BLaER1 (cell line): ENCODE results near the gene INPP5A.
"Not testable (repeated sequence)": the region's sequence is repeated elsewhere in the genome, so short reads cannot be mapped to it uniquely, and the experiment has no call there.

Experiments used
- H3K27ac ChIP-seq: shearing (Covaris generic); formaldehyde crosslinking; 2 replicates; pipeline ENCODE4 v1.8.1; 2022
- H3K27me3 ChIP-seq: shearing (Covaris generic); formaldehyde crosslinking; 2 replicates; pipeline ENCODE4 v1.8.1; 2022
- H3K36me3 ChIP-seq: shearing (Covaris generic); formaldehyde crosslinking; 2 replicates; pipeline ENCODE4 v1.8.1; 2022
- H3K4me1 ChIP-seq: shearing (Covaris generic); formaldehyde crosslinking; 2 replicates; pipeline ENCODE4 v1.8.1; 2022
- H3K4me2 ChIP-seq: shearing (Covaris generic); formaldehyde crosslinking; 2 replicates; pipeline ENCODE4 v1.8.1; 2022
- H3K4me3 ChIP-seq: shearing (Covaris generic); formaldehyde crosslinking; 2 replicates; pipeline ENCODE4 v1.8.1; 2022
- H3K9ac ChIP-seq: shearing (Covaris generic); formaldehyde crosslinking; 2 replicates; pipeline ENCODE4 v1.8.1; 2022
- H3K9me3 ChIP-seq: shearing (Covaris generic); formaldehyde crosslinking; 2 replicates; pipeline ENCODE4 v1.8.1; 2022
- H4K20me1 ChIP-seq: shearing (Covaris generic); formaldehyde crosslinking; 2 replicates; pipeline ENCODE4 v1.8.1; 2022
- Cebpa-rat ChIP-seq: shearing (Covaris generic); IDR thresholded peaks from 2 replicates; pipeline ENCODE4 v1.8.1; 2022

INPP5A gene

DNA sequence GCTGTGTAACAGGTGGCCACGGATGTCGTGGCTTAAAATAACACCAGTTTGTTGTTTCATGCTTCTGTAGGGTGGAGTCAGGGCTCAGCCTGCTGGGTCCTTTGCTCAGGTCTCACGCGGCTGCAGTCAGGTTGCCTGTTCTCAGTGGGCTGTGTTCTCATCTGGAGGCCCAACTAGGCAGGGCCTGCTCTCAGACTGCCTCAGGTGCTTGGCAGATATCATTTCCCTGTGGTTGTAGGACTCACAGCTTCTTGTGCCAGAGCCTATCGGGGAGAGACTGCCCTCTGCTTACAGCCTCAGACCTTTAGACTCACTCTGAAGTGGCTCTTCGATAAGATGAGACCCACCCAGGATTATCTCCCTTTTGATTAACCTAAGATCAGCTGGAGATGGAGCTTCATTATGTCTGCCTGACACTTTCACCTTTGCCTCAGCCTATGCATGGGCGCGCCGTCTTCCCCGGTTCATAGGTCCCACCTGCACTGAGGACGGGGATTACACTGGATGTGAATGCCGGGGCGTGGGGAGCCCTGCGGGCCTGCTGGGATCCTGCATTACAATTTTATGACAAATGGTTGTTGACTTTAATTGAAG is 55.3 kb downstream of the INPP5A start:
- peaks cover 92% of the 10 kb centered on the region for H3K4me1 ChIP-seq
- H3K4me3 ChIP-seq: peak overlapping the region; percentile 16; the same call in 1 of the 2 replicates
- H3K9ac ChIP-seq: no peak overlapping the region
- H3K27me3 ChIP-seq: no peaks in the 10 kb centered on the region
- TF ChIP-seq Cebpa-rat: no peak
- peaks cover 56% of the 10 kb centered on the region for H4K20me1 ChIP-seq
- peaks cover 4% of the 10 kb centered on the region for H3K9me3 ChIP-seq
- peak overlapping the region; percentile 83 for H3K4me2 ChIP-seq
- H3K27ac ChIP-seq: peak overlapping the region; percentile 52
- H3K36me3 ChIP-seq: no peaks in the 10 kb centered on the region

DNA sequence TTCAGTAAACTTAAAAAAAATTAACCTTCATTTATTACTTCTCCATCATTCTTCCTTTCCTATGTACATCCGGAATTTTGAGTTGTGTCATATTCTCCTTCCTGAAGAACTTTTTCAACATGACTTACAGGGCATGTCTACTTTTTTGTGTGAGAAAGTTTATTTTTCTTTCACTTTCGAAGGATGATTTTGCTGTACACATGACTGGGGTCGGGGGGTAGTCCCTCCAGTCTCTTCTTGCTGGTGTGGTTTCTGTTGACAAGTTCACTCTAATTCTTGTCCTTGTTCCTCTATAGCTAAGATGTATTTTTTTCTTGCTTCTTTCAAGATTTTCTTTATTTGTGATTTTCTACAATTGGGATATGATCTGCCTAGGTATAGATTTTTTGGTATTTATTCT is 55.8 kb downstream of the INPP5A start:
- Histone ChIP-seq H3K4me1 (peaks cover 92% of the 10 kb centered on the region), H3K9ac (peak overlapping the region; percentile 1; the same call in 1 of the 2 replicates), H3K36me3 (no peaks in the 10 kb centered on the region), H3K4me2 (peak overlapping the region; percentile 83), H3K27me3 (no peaks in the 10 kb centered on the region), H3K9me3 (peaks cover 9% of the 10 kb centered on the region), H4K20me1 (peaks cover 51% of the 10 kb centered on the region), H3K4me3 (peak overlapping the region; percentile 16; the same call in 1 of the 2 replicates), H3K27ac (peak overlapping the region; percentile 52)
- no peak for TF ChIP-seq Cebpa-rat

GRCh38 chr10:132593900-132594876 is 56.6 kb downstream of the INPP5A start:
- Histone ChIP-seq H3K9me3 (peaks cover 17% of the 10 kb centered on the region), H3K4me3 (no peak overlapping the region), H3K27ac (0 out of 2 replicates have a peak overlapping the region, but pooled peaks have one; percentile 52), H3K9ac (peak overlapping the region; percentile 1; the same call in 1 of the 2 replicates), H3K27me3 (no peaks in the 10 kb centered on the region), H3K4me2 (peak overlapping the region; percentile 83), H3K36me3 (peaks cover 8% of the 10 kb centered on the region), H3K4me1 (peaks cover 90% of the 10 kb centered on the region), H4K20me1 (peaks cover 46% of the 10 kb centered on the region)
- TF ChIP-seq Cebpa-rat: no peak

- Histone ChIP-seq H3K36me3 (peaks cover 16% of the 10 kb centered on the region), H3K4me1 (peaks cover 81% of the 10 kb centered on the region), H4K20me1 (peaks cover 38% of the 10 kb centered on the region), H3K4me2 (peak overlapping the region; percentile 83), H3K27me3 (no peaks in the 10 kb centered on the region), H3K9me3 (peaks cover 26% of the 10 kb centered on the region), H3K9ac (no peak overlapping the region), H3K4me3 (no peak overlapping the region), H3K27ac (no peak overlapping the region)
- TF ChIP-seq Cebpa-rat: no peak
Measured at GRCh38 chr10:132595021-132595420, 57.4 kb downstream of the INPP5A start.

DNA sequence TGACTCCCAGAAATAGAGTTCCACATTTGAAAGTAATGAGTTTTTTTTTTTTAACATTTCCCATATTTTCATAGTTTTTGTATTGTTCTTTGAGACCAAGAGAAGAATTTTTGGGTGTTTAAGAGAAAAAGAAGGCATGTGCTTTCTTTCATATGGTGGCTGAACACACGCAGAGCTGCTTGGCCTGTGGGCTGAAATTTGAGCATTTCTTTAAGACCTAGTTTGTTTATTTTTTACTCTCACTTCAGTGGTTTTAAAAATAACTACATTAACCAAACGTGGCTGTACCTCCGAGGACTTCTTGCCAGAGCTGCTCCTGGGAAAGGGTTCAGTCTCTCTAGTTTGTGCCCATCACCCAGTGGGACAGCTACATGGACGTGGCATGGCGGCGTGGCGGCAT is 58.3 kb downstream of the INPP5A start:
- Histone ChIP-seq H4K20me1 (peaks cover 33% of the 10 kb centered on the region), H3K27me3 (no peaks in the 10 kb centered on the region), H3K4me2 (peak overlapping the region; percentile 53), H3K4me1 (peaks cover 73% of the 10 kb centered on the region), H3K4me3 (no peak overlapping the region), H3K36me3 (peaks cover 21% of the 10 kb centered on the region), H3K9ac (no peak overlapping the region), H3K27ac (no peak overlapping the region), H3K9me3 (peaks cover 34% of the 10 kb centered on the region)
- no peak for TF ChIP-seq Cebpa-rat

- H3K4me2 ChIP-seq: no peak overlapping the region
- H3K27me3 ChIP-seq: no peaks in the 10 kb centered on the region
- H3K27ac ChIP-seq: no peak overlapping the region
- peaks cover 21% of the 10 kb centered on the region for H3K36me3 ChIP-seq
- no peak for TF ChIP-seq Cebpa-rat
- H3K4me3 ChIP-seq: no peak overlapping the region
- H3K4me1 ChIP-seq: peaks cover 66% of the 10 kb centered on the region
- H4K20me1 ChIP-seq: peaks cover 33% of the 10 kb centered on the region
- H3K9me3 ChIP-seq: peaks cover 43% of the 10 kb centered on the region
- no peak overlapping the region for H3K9ac ChIP-seq
Measured at GRCh38 chr10:132596742-132597279, 59.2 kb downstream of the INPP5A start.

DNA sequence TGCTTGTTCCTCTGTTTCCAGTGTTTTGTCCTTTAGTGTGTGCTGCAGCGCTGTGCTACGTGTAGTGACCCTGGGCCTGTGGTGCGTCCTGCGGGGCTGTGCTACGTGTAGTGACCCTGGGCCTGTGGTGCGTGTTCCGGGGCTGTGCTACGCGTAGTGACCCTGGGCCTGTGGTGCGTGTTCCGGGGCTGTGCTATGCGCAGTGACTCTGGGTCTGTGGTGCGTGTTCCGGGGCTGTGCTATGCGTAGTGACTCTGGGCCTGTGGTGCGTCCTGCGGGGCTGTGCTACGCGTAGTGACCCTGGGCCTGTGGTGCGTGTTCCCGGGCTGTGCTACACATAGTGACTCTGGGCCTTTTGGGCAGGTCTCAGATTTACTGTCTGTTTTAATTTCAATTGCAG is 60.1 kb downstream of the INPP5A start:
- no peak overlapping the region for H3K9ac ChIP-seq
- no peaks in the 10 kb centered on the region for H3K27me3 ChIP-seq
- H3K4me1 ChIP-seq: peaks cover 63% of the 10 kb centered on the region
- no peak for TF ChIP-seq Cebpa-rat
- peaks cover 50% of the 10 kb centered on the region for H3K9me3 ChIP-seq
- no peak overlapping the region for H3K27ac ChIP-seq
- H3K4me3 ChIP-seq: no peak overlapping the region
- H3K36me3 ChIP-seq: peaks cover 21% of the 10 kb centered on the region
- H3K4me2 ChIP-seq: no peak overlapping the region
- H4K20me1 ChIP-seq: peaks cover 33% of the 10 kb centered on the region

DNA sequence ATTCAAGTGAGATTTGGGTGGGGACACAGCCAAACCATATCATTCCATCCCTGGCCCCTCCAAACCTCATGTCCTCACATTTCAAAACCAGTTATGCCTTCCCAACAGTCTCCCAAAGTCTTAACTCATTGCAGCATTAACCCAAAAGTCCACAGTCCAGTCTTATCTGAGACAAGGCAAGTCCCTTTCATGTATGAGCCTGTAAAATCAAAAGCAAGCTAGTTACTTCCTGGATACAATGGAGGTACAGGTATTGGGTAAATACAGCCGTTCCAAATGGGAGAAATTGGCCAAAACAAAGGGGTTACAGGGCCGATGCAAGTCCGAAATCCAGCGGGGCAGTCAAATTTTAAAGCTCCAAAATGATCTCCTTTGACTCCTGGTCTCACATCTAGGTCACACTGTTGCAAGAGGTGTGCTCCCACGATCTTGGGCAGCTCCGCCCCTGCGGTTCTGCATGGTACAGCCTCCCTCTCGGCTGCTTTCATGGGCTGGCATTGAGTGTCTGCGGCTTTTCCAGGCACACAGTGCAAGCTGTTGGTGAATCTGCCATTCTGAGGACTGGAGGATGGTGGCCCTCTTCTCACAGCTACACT is 61.5 kb downstream of the INPP5A start:
- H3K27me3 ChIP-seq, H3K27ac ChIP-seq, H3K4me3 ChIP-seq, H3K9ac ChIP-seq: not testable (repeated sequence)
- Histone ChIP-seq H3K4me2 (peak overlapping the region; percentile 33; the same call in 1 of the 2 replicates), H3K9me3 (peaks cover 62% of the 10 kb centered on the region), H3K36me3 (peaks cover 21% of the 10 kb centered on the region), H3K4me1 (peaks cover 48% of the 10 kb centered on the region), H4K20me1 (peaks cover 31% of the 10 kb centered on the region)

DNA sequence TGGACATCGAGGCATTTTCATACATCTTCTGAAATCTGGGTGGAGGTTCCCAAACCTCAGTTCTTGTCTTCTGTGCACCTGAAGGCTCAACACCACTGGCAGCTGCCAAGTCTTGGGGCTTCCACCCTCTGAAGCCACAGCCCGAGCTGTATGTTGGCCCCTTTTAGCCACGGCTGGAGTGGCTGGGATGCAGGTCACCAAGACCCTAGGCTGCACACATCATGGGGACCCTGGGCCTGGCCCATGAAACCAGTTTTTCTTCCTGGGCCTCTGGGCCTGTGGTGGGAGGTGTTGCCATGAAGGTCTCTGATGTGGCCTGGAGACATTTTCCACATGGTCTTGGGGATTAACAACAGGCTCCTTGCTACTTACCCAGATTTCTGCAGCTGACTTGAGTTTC is 62.1 kb downstream of the INPP5A start:
- no peak for TF ChIP-seq Cebpa-rat
- Histone ChIP-seq H3K36me3 (peaks cover 21% of the 10 kb centered on the region), H3K27ac (no peak overlapping the region), H4K20me1 (peaks cover 31% of the 10 kb centered on the region), H3K9ac (no peak overlapping the region), H3K4me2 (no peak overlapping the region), H3K27me3 (no peaks in the 10 kb centered on the region), H3K9me3 (peaks cover 67% of the 10 kb centered on the region), H3K4me3 (peak overlapping the region; percentile 26; the same call in 1 of the 2 replicates), H3K4me1 (peaks cover 42% of the 10 kb centered on the region)
